KMS-11 (cell line): ENCODE results near the gene LYZL1.

Experiments used
- H2AFZ ChIP-seq: fragments of 200-600 bp; sonication (generic); 2 replicates; pipeline ENCODE4 v1.6.1; 2016; ENCODE audit warnings: antibody characterized with exemption, mixed run types, low read depth
- H3K27ac ChIP-seq: fragments of 200-600 bp; sonication (generic); 2 replicates; pipeline ENCODE4 v1.6.1; 2016; ENCODE audit warnings: mild to moderate bottlenecking, mixed run types
- H3K27me3 ChIP-seq: fragments of 200-600 bp; sonication (generic); 2 replicates; pipeline ENCODE4 v1.6.1; 2017; ENCODE audit warnings: mild to moderate bottlenecking, low read depth, mixed run types, moderate library complexity; ENCODE audit not compliant: insufficient read depth
- H3K36me3 ChIP-seq: fragments of 200-600 bp; sonication (generic); 2 replicates; pipeline ENCODE4 v1.6.1; 2017; ENCODE audit warnings: mild to moderate bottlenecking, mixed run types; ENCODE audit not compliant: insufficient read depth
- H3K4me1 ChIP-seq: fragments of 200-600 bp; sonication (generic); 2 replicates; pipeline ENCODE4 v1.6.1; 2016; ENCODE audit warnings: mild to moderate bottlenecking, low read depth, mixed run types; ENCODE audit not compliant: poor library complexity, severe bottlenecking
- H3K4me2 ChIP-seq: fragments of 200-600 bp; sonication (generic); 2 replicates; pipeline ENCODE4 v1.7.0; 2016; ENCODE audit warnings: mild to moderate bottlenecking, mixed run types
- H3K4me3 ChIP-seq: fragments of 200-600 bp; sonication (generic); IDR thresholded peaks from 2 replicates; pipeline ENCODE4 v1.6.1; 2017; ENCODE audit warnings: low read depth, low read length, mixed read lengths; ENCODE audit not compliant: insufficient read depth
- H3K79me2 ChIP-seq: fragments of 200-600 bp; sonication (generic); 2 replicates; pipeline ENCODE4 v1.6.1; 2016; ENCODE audit warnings: low read depth, mixed run types; ENCODE audit not compliant: insufficient read depth
- H3K9ac ChIP-seq: fragments of 200-600 bp; sonication (generic); 2 replicates; pipeline ENCODE4 v1.6.1; 2016; ENCODE audit warnings: mild to moderate bottlenecking, mixed run types
- H4K20me1 ChIP-seq: fragments of 200-600 bp; sonication (generic); 2 replicates; pipeline ENCODE4 v1.6.1; 2016; ENCODE audit warnings: mild to moderate bottlenecking, mixed run types; ENCODE audit not compliant: insufficient read depth
- TF ChIP-seq, protein P1 (sequence below): fragments of 200-600 bp; sonication (generic); conservative IDR thresholded peaks from 2 replicates; pipeline ENCODE4 v1.6.1; 2017; ENCODE audit warnings: low read depth, mild to moderate bottlenecking, antibody characterized with exemption, low read length, moderate library complexity, mixed read lengths

Gene LYZL1

DNA sequence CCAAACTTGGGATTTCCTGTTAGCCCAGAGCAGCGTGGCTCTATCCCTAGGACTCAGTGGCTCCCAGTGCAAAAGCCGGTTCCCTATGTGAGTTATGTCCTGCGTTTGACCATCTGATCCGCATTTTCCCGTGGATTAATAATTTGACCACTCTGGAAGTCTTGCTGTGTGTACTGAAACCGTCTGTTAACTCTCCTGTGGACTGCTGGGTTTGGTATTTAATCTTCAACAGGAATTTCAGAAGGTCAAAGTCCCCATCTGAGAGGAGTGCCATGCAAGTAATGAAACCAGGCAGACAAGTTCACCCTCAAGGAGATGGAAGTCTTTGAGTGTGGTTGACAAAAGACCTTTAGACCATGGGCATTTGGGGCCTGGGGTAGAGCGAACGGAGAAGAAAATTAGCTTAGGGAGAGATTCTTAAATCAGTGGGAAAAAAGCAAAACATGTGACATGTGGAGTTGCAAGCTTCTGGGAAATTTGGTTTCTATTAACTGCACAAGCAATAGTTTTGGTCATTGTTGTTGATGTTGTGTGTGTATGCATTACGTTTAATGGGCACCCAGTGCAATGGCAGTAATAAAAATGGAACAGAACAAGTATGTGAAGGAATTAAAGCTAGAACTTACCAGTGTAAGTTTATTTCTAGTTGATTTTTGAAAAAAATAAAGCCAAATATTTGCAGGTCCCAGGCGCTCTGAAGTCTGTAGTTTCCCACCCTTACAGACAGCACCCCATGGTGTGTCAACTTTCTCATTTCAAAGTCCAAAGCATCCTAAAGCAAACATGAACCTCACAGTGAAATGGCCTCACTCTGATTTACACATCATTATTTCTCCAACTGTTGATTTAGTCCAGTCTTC lies 38.2 kb downstream of the LYZL1 start:
- Histone ChIP-seq H4K20me1 (no peaks in the 10 kb centered on the region), H3K79me2 (no peaks in the 10 kb centered on the region), H3K4me3 (no peak overlapping the region), H3K27ac (no peak overlapping the region), H3K36me3 (no peaks in the 10 kb centered on the region), H3K9ac (no peak overlapping the region), H3K27me3 (no peaks in the 10 kb centered on the region), H3K4me2 (no peak overlapping the region), H2AFZ (no peak overlapping the region), H3K4me1 (no peaks in the 10 kb centered on the region)
- TF ChIP-seq, protein P1, sequence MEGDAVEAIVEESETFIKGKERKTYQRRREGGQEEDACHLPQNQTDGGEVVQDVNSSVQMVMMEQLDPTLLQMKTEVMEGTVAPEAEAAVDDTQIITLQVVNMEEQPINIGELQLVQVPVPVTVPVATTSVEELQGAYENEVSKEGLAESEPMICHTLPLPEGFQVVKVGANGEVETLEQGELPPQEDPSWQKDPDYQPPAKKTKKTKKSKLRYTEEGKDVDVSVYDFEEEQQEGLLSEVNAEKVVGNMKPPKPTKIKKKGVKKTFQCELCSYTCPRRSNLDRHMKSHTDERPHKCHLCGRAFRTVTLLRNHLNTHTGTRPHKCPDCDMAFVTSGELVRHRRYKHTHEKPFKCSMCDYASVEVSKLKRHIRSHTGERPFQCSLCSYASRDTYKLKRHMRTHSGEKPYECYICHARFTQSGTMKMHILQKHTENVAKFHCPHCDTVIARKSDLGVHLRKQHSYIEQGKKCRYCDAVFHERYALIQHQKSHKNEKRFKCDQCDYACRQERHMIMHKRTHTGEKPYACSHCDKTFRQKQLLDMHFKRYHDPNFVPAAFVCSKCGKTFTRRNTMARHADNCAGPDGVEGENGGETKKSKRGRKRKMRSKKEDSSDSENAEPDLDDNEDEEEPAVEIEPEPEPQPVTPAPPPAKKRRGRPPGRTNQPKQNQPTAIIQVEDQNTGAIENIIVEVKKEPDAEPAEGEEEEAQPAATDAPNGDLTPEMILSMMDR = no peak

DNA sequence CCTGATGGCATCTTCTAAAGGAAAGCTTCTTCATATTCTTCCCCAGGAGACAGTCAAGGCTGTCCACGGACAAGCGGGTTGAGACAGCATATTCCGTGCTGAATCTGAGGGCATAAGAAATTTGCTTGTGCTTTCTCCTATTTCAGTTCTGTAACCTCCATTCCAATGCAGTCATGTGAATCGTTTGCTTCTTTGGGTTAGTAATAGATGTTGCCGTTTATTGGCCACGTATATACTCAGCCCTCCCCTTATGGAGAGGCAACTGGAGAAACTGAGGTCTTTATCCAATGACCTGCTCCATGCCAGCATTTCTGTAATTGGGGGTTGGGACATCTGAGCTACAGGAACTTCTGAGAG lies 38.9 kb downstream of the LYZL1 start:
- Histone ChIP-seq H3K79me2 (no peaks in the 10 kb centered on the region), H3K27me3 (no peaks in the 10 kb centered on the region), H3K9ac (no peak overlapping the region), H2AFZ (no peak overlapping the region), H3K4me3 (no peak overlapping the region), H3K4me1 (no peaks in the 10 kb centered on the region), H4K20me1 (no peaks in the 10 kb centered on the region), H3K36me3 (no peaks in the 10 kb centered on the region), H3K4me2 (no peak overlapping the region), H3K27ac (no peak overlapping the region)
- TF ChIP-seq, protein P1 = no peak

DNA sequence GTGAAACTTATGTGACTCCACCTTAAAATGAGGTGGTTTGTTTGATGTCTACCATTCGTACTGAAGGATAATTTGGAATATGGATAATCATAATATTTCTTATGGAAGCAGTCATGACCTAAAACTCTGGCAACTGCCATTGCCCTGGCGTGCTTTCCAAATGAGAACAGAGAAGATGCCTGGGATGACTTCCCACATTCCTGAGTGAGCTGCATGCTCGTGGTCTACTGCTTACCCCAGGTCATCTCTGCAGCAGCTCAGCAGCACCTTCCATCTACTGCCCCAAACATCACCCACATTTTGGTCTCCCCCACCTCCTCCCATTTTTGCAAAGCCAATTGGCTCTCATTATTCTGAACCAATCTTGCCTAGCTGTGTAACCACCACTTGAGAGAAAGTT lies 40.1 kb downstream of the LYZL1 start:
- TF ChIP-seq, protein P1 = no peak
- H4K20me1 ChIP-seq = no peaks in the 10 kb centered on the region

DNA sequence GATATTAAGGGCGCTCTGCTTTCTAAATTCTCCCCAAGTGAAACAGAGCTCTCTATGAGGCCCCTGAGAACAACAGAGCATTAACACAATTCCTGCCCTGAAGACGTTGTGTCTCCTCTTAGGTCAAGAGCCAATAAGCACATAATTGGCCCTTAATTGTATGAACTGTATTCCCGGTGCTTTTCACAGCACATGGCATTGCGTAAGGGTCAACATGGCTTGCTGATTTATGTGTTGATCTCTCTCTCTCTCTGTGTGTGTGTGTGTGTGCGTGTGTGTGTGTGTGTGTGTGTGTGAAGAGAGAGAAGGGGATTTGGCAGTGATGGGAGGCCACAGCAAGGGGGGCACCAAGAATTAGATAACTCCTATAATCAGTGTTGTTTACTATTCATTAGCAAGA lies 40.5 kb downstream of the LYZL1 start:
- Histone ChIP-seq H3K4me2 (no peak overlapping the region), H3K36me3 (no peaks in the 10 kb centered on the region), H4K20me1 (no peaks in the 10 kb centered on the region), H3K4me1 (no peaks in the 10 kb centered on the region), H3K27ac (no peak overlapping the region), H3K27me3 (no peaks in the 10 kb centered on the region), H3K79me2 (no peaks in the 10 kb centered on the region), H2AFZ (no peak overlapping the region), H3K4me3 (no peak overlapping the region), H3K9ac (no peak overlapping the region)
- TF ChIP-seq, protein P1 = no peak

More for the DNA sequence above, 40.1 kb downstream of the LYZL1 start:
- Histone ChIP-seq H3K4me1 (no peaks in the 10 kb centered on the region), H3K4me2 (no peak overlapping the region), H3K4me3 (no peak overlapping the region), H3K36me3 (no peaks in the 10 kb centered on the region), H2AFZ (no peak overlapping the region), H3K27me3 (no peaks in the 10 kb centered on the region), H3K9ac (no peak overlapping the region), H3K79me2 (no peaks in the 10 kb centered on the region), H3K27ac (no peak overlapping the region)
